Upper lobe of left lung (tissue), 4 donors: ENCODE results near the gene SSR4.

Source experiments
- CTCF ChIP-seq, 6 experiments: fragments of 450-650 bp in 4 of 6; fragments of 200-600 bp in 2 of 6; sonication (generic) in 2 of 6; IDR thresholded peaks; one replicate each; pipeline ENCODE4 v1.5.1; 2016 to 2019; ENCODE audit warnings: antibody characterized with exemption in 6 of 6
- EP300 ChIP-seq, 4 donors: sonication (generic); formaldehyde crosslinking; IDR thresholded peaks; one replicate each; pipeline ENCODE4 v1.5.1; 2017; ENCODE audit warnings: antibody characterized with exemption in 4 of 4, control low read depth in 2 of 4
- POLR2A ChIP-seq, 4 donors: fragments of 450-650 bp; IDR thresholded peaks; one replicate each; pipeline ENCODE4 v1.5.1; 2016 to 2017; ENCODE audit warnings: antibody characterized with exemption in 4 of 4, mild to moderate bottlenecking in 2 of 4

- no peak for TF ChIP-seq CTCF (IDR thresholded peaks at IDR 0.05)
- TF ChIP-seq POLR2A (IDR thresholded peaks at IDR 0.05) = no peak
- no peak for TF ChIP-seq EP300 (IDR thresholded peaks at IDR 0.05)
These were observed 26.6 kb downstream of the SSR4 start for GRCh38 chrX:153821066-153821465.
